ENCODE results near the gene CORO2A.
A peak's percentile ranks its signal among the peaks of the same experiment; 100 is the strongest.

The CORO2A gene

GRCh38 chr9:98191671-98192502, 550 bp downstream of the CORO2A start:
- TF ChIP-seq TAF1 (IDR thresholded peaks at IDR 0.05; ENCODE audit: low read depth) (no peak), EP300 (IDR thresholded peaks at IDR 0.05; ENCODE audit: borderline replicate concordance) (no peak), YY1 (IDR thresholded peaks at IDR 0.05; ENCODE audit: low read depth) (no peak), ZBTB7A (IDR thresholded peaks at IDR 0.05; ENCODE audit: low read depth) (peak; percentile 77), FOXM1 (IDR thresholded peaks at IDR 0.05; ENCODE audit: borderline replicate concordance, low read depth) (no peak), EGR1 (IDR thresholded peaks at IDR 0.05) (no peak)
- TF ChIP-seq, protein P1, sequence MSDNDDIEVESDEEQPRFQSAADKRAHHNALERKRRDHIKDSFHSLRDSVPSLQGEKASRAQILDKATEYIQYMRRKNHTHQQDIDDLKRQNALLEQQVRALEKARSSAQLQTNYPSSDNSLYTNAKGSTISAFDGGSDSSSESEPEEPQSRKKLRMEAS (IDR thresholded peaks at IDR 0.05): peak; percentile 37; the same call in 1 of the 2 replicates

GRCh38 chr9:98191181-98191608, 1.2 kb downstream of the CORO2A start:
- no peak for TF ChIP-seq RAD21 (IDR thresholded peaks at IDR 0.05; ENCODE audit: low read depth)
- TF ChIP-seq EGR1 (IDR thresholded peaks at IDR 0.05): no peak
- TF ChIP-seq TCF12 (IDR thresholded peaks at IDR 0.05; ENCODE audit: low read depth): no peak
- TF ChIP-seq CEBPB (IDR thresholded peaks at IDR 0.05): no peak
- TF ChIP-seq FOXM1 (IDR thresholded peaks at IDR 0.05; ENCODE audit: borderline replicate concordance, low read depth): no peak
- TF ChIP-seq TAF1 (IDR thresholded peaks at IDR 0.05; ENCODE audit: low read depth): no peak
- TF ChIP-seq REST (IDR thresholded peaks at IDR 0.05; ENCODE audit: low read depth): no peak
- TF ChIP-seq YY1 (IDR thresholded peaks at IDR 0.05; ENCODE audit: low read depth): no peak
- TF ChIP-seq, protein P1 (IDR thresholded peaks at IDR 0.05): no peak
- TF ChIP-seq EP300 (IDR thresholded peaks at IDR 0.05; ENCODE audit: borderline replicate concordance): no peak
- TF ChIP-seq ZBTB7A (IDR thresholded peaks at IDR 0.05; ENCODE audit: low read depth): no peak

- no peak for TF ChIP-seq TCF12 (IDR thresholded peaks at IDR 0.05; ENCODE audit: low read depth)
- no peak for TF ChIP-seq EGR1 (IDR thresholded peaks at IDR 0.05)
- TF ChIP-seq, protein P1 (IDR thresholded peaks at IDR 0.05): no peak
- TF ChIP-seq, protein P2, sequence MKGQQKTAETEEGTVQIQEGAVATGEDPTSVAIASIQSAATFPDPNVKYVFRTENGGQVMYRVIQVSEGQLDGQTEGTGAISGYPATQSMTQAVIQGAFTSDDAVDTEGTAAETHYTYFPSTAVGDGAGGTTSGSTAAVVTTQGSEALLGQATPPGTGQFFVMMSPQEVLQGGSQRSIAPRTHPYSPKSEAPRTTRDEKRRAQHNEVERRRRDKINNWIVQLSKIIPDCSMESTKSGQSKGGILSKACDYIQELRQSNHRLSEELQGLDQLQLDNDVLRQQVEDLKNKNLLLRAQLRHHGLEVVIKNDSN (IDR thresholded peaks at IDR 0.05): no peak
- TF ChIP-seq FOXM1 (IDR thresholded peaks at IDR 0.05; ENCODE audit: borderline replicate concordance, low read depth): no peak
- no peak for TF ChIP-seq CEBPB (IDR thresholded peaks at IDR 0.05)
- no peak for TF ChIP-seq YY1 (IDR thresholded peaks at IDR 0.05; ENCODE audit: low read depth)
- TF ChIP-seq CREB1 (IDR thresholded peaks at IDR 0.05; ENCODE audit: low read depth): no peak
- TF ChIP-seq EP300 (IDR thresholded peaks at IDR 0.05; ENCODE audit: borderline replicate concordance): no peak
- no peak for TF ChIP-seq TEAD4 (IDR thresholded peaks at IDR 0.05)
- no peak for TF ChIP-seq TAF1 (IDR thresholded peaks at IDR 0.05; ENCODE audit: low read depth)
- no peak for TF ChIP-seq NFIC (IDR thresholded peaks at IDR 0.05)
- TF ChIP-seq ZBTB7A (IDR thresholded peaks at IDR 0.05; ENCODE audit: low read depth): no peak
- no peak for TF ChIP-seq RAD21 (IDR thresholded peaks at IDR 0.05; ENCODE audit: low read depth)
- no peak for TF ChIP-seq REST (IDR thresholded peaks at IDR 0.05; ENCODE audit: low read depth)
These were observed 1.7 kb downstream of the CORO2A start for GRCh38 chr9:98190757-98191105.

DNA sequence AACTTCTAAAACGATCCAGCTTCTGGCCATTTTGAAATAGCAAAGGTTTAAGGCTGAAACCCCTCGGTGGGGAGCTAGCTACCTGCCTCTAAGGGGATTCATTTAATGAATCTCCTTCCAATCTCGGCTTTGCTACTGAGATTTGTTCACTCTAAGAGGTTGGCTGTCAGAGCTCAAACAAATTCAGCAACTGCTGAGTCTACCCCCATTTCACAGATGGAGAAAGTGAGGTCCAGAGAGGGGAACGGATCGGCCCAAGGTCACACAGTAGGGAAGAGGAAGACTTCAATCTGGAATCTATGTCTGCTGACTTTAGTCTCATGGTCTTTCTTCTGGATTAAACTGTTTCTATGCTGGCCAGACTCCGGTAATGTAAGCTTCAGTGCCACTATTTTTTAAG, 3.0 kb downstream of the CORO2A start:
- TF ChIP-seq, protein P2 (IDR thresholded peaks at IDR 0.05): no peak
- TF ChIP-seq EGR1 (IDR thresholded peaks at IDR 0.05): no peak
- TF ChIP-seq CEBPB (IDR thresholded peaks at IDR 0.05): no peak
- TF ChIP-seq NFIC (IDR thresholded peaks at IDR 0.05): no peak
- TF ChIP-seq TAF1 (IDR thresholded peaks at IDR 0.05; ENCODE audit: low read depth): no peak
- TF ChIP-seq ZBTB7A (IDR thresholded peaks at IDR 0.05; ENCODE audit: low read depth): no peak
- TF ChIP-seq REST (IDR thresholded peaks at IDR 0.05; ENCODE audit: low read depth): no peak
- TF ChIP-seq, protein P1 (IDR thresholded peaks at IDR 0.05): no peak
- TF ChIP-seq YY1 (IDR thresholded peaks at IDR 0.05; ENCODE audit: low read depth): no peak
- TF ChIP-seq CREB1 (IDR thresholded peaks at IDR 0.05; ENCODE audit: low read depth): no peak
- no peak for TF ChIP-seq RAD21 (IDR thresholded peaks at IDR 0.05; ENCODE audit: low read depth)
- no peak for TF ChIP-seq TCF12 (IDR thresholded peaks at IDR 0.05; ENCODE audit: low read depth)
- no peak for TF ChIP-seq EP300 (IDR thresholded peaks at IDR 0.05; ENCODE audit: borderline replicate concordance)
- no peak for TF ChIP-seq TEAD4 (IDR thresholded peaks at IDR 0.05)
- TF ChIP-seq FOXM1 (IDR thresholded peaks at IDR 0.05; ENCODE audit: borderline replicate concordance, low read depth): no peak

Data from Ishikawa (cell line).